SJSA1 (cell line): ENCODE measurements around the gene LTA4H. TPM values are rescaled to one million over a fixed set of nuclear protein-coding genes. Genes with fewer than 3 reads are reported as not detected.

Source experiments
- DNase-seq, 2 experiments: peaks; one replicate each; pipeline ENCODE4 v3.0.0-alpha.2; 2015 to 2020; ENCODE audit warnings: low spot score in 2 of 2, low read depth in 1 of 2
- H3K27ac ChIP-seq: fragments of 250-450 bp; sonication (Bioruptor Pico); 2 replicates; pipeline ENCODE4 v1.5.1; 2020; ENCODE audit warnings: mild to moderate bottlenecking, moderate library complexity
- H3K27me3 ChIP-seq: fragments of 250-450 bp; sonication (Bioruptor Pico); replicated peaks from 2 replicates; pipeline ENCODE4 v1.5.1; 2020; ENCODE audit warnings: mild to moderate bottlenecking, moderate library complexity
- H3K36me3 ChIP-seq: fragments of 250-450 bp; sonication (Bioruptor Pico); 2 replicates; pipeline ENCODE4 v1.5.1; 2020; ENCODE audit warnings: mild to moderate bottlenecking
- H3K4me1 ChIP-seq: fragments of 250-450 bp; sonication (Bioruptor Pico); replicated peaks from 2 replicates; pipeline ENCODE4 v1.6.1; 2021; ENCODE audit warnings: mild to moderate bottlenecking
- H3K4me3 ChIP-seq: fragments of 250-450 bp; sonication (Bioruptor Pico); 2 replicates; pipeline ENCODE4 v1.5.1; 2020; ENCODE audit warnings: mild to moderate bottlenecking
- H3K9me3 ChIP-seq: fragments of 250-450 bp; sonication (Bioruptor Pico); replicated peaks from 2 replicates; pipeline ENCODE4 v1.5.1; 2020; ENCODE audit warnings: mild to moderate bottlenecking
- total RNA-seq: library from RNA; depleted of rRNA; stranded (reverse); fragments of >200 nt; shearing (Covaris generic); gene quantifications from 2 replicates; pipeline ENCODE4 v1.2.3, GENCODE V29; 2014; rRNA removed

The LTA4H gene
- total RNA-seq, 1 experiment from 2014 or later: 537 TPM

- H3K27ac ChIP-seq: no peak overlapping the region
- H3K36me3 ChIP-seq: no peaks in the 10 kb centered on the region
- no peaks in the 10 kb centered on the region for H3K4me1 ChIP-seq
- H3K4me3 ChIP-seq: no peak overlapping the region
- no peaks in the 10 kb centered on the region for H3K27me3 ChIP-seq
- DNase-seq: no peak
- no peaks in the 10 kb centered on the region for H3K9me3 ChIP-seq
These were observed 68.1 kb downstream of the LTA4H start for GRCh38 chr12:95967301-95967700.

- Histone ChIP-seq H3K4me3 (no peak overlapping the region), H3K9me3 (no peaks in the 10 kb centered on the region), H3K27ac (no peak overlapping the region), H3K4me1 (no peaks in the 10 kb centered on the region), H3K27me3 (no peaks in the 10 kb centered on the region), H3K36me3 (no peaks in the 10 kb centered on the region)
- DNase-seq: no peak
These were observed 69.0 kb downstream of the LTA4H start for GRCh38 chr12:95966287-95966870.

GRCh38 chr12:95963096-95963495 lies 72.3 kb downstream of the LTA4H start:
- Histone ChIP-seq H3K27ac (no peak overlapping the region), H3K4me1 (no peaks in the 10 kb centered on the region), H3K4me3 (no peak overlapping the region), H3K27me3 (no peaks in the 10 kb centered on the region), H3K36me3 (no peaks in the 10 kb centered on the region), H3K9me3 (no peaks in the 10 kb centered on the region)
- DNase-seq: no peak

GRCh38 chr12:95962222-95962621 lies 73.2 kb downstream of the LTA4H start:
- 0 out of 2 replicates have a peak, but pooled peaks cover 2% of the 10 kb centered on the region for H3K27me3 ChIP-seq
- H3K4me1 ChIP-seq: no peaks in the 10 kb centered on the region
- DNase-seq: no peak
- H3K36me3 ChIP-seq: no peaks in the 10 kb centered on the region
- no peaks in the 10 kb centered on the region for H3K9me3 ChIP-seq
- H3K4me3 ChIP-seq: no peak overlapping the region
- no peak overlapping the region for H3K27ac ChIP-seq

GRCh38 chr12:95960241-95960640 lies 75.1 kb downstream of the LTA4H start:
- H3K4me1 ChIP-seq: no peaks in the 10 kb centered on the region
- no peaks in the 10 kb centered on the region for H3K36me3 ChIP-seq
- 0 out of 2 replicates have a peak, but pooled peaks cover 2% of the 10 kb centered on the region for H3K27me3 ChIP-seq
- H3K27ac ChIP-seq: no peak overlapping the region
- no peak for DNase-seq
- H3K4me3 ChIP-seq: no peak overlapping the region
- H3K9me3 ChIP-seq: no peaks in the 10 kb centered on the region

GRCh38 chr12:95959107-95959506 lies 76.3 kb downstream of the LTA4H start:
- DNase-seq: no peak
- Histone ChIP-seq H3K9me3 (no peaks in the 10 kb centered on the region), H3K27me3 (0 out of 2 replicates have a peak, but pooled peaks cover 2% of the 10 kb centered on the region), H3K4me1 (no peaks in the 10 kb centered on the region), H3K4me3 (no peak overlapping the region), H3K36me3 (no peaks in the 10 kb centered on the region), H3K27ac (no peak overlapping the region)

GRCh38 chr12:95956557-95957145 lies 78.7 kb downstream of the LTA4H start:
- no peaks in the 10 kb centered on the region for H3K4me1 ChIP-seq
- no peaks in the 10 kb centered on the region for H3K36me3 ChIP-seq
- H3K4me3 ChIP-seq: no peak overlapping the region
- H3K9me3 ChIP-seq: no peaks in the 10 kb centered on the region
- H3K27ac ChIP-seq: no peak overlapping the region
- H3K27me3 ChIP-seq: 0 out of 2 replicates have a peak, but pooled peaks cover 2% of the 10 kb centered on the region
- no peak for DNase-seq

- Histone ChIP-seq H3K36me3 (no peaks in the 10 kb centered on the region), H3K27ac (no peak overlapping the region), H3K27me3 (0 out of 2 replicates have a peak, but pooled peaks cover 2% of the 10 kb centered on the region), H3K4me3 (no peak overlapping the region), H3K9me3 (no peaks in the 10 kb centered on the region), H3K4me1 (no peaks in the 10 kb centered on the region)
- DNase-seq: no peak
These were observed 79.7 kb downstream of the LTA4H start for GRCh38 chr12:95955549-95956159.

GRCh38 chr12:95953000-95953399 lies 82.4 kb downstream of the LTA4H start:
- no peak overlapping the region for H3K27ac ChIP-seq
- no peaks in the 10 kb centered on the region for H3K9me3 ChIP-seq
- no peak for DNase-seq
- no peaks in the 10 kb centered on the region for H3K4me1 ChIP-seq
- no peaks in the 10 kb centered on the region for H3K36me3 ChIP-seq
- H3K27me3 ChIP-seq: 0 out of 2 replicates have a peak, but pooled peaks cover 2% of the 10 kb centered on the region
- no peak overlapping the region for H3K4me3 ChIP-seq

GRCh38 chr12:95951515-95951914 lies 83.9 kb downstream of the LTA4H start:
- Histone ChIP-seq H3K4me3 (no peak overlapping the region), H3K27ac (no peak overlapping the region), H3K36me3 (no peaks in the 10 kb centered on the region), H3K4me1 (no peaks in the 10 kb centered on the region), H3K9me3 (no peaks in the 10 kb centered on the region), H3K27me3 (no peaks in the 10 kb centered on the region)
- DNase-seq: no peak

Other genes with a start within 250 kb of the LTA4H start
- gene NTN4, start 244.8 kb downstream of the LTA4H start, total RNA-seq: 44.9 and 59.5 TPM in 2 replicates
- gene SNRPF, start 176.6 kb downstream of the LTA4H start, total RNA-seq: 25.9 and 32.0 TPM in 2 replicates
- 0.39 TPM in 1 of 2 replicates, not detected in the other for gene CCDC38, start 93.0 kb downstream of the LTA4H start, total RNA-seq
- 0.41 and 1.7 TPM in 2 replicates for gene AMDHD1, start 92.3 kb downstream of the LTA4H start, total RNA-seq
- gene HAL, start 39.2 kb downstream of the LTA4H start, total RNA-seq: 0.18 and 0.34 TPM in 2 replicates
- gene ELK3, start 158.8 kb upstream of the LTA4H start, total RNA-seq: 19.0 and 20.6 TPM in 2 replicates